GM21825 (cell line): Measurements from ENCODE around the gene BCAR1.
"Not testable (repeated sequence)": the region's sequence is repeated elsewhere in the genome, so short reads cannot be mapped to it uniquely, and the experiment has no call there.

Source experiments
- ATAC-seq: cut with Tn5 transposase; IDR thresholded peaks from one replicate; pipeline ENCODE4 v1.9.1; 2021; ENCODE audit warnings: mild to moderate bottlenecking, moderate library complexity; ENCODE audit not compliant: unreplicated experiment

The BCAR1 gene

DNA sequence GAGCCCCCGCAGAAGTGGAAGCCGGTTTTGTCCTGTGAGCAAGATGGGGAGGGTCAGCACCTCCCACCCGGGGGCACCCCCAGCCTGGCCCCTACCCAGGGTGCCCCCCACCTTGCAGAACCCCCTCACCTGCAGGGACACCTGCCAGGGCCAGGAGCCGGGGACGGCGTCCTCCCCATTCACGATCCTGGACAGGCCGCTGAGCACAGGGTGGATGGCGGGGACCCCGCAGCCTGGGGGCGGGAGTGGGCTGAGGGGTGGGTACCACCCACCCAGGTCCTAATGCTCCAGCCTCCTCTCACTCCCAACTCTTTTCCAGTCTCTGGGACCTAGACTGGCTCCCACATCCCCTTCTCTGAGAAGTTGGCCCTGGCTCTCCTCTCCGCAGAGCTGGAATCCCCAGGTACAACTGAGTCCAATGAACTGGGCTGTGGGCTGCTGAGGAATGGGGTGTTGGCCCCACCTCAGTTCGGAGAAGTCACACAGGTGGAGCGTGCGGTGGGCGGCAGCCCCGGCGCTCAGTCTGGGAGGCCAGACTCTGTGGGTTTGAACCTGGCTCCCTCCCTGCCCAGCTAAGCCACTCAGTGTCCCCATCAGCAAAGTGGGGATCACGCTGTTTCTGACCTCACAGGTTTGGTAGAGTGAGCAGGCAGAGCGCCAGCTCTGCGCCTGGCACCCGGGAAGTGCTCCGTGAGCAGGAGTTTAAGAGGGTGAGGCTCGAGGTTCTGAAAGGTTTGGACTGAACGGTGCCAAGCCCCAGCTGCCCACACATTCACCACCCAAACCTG, 45.3 kb downstream of the BCAR1 start:
- ATAC-seq, result not testable (repeated sequence)

GRCh38 chr16:75205438-75205837, 46.0 kb downstream of the BCAR1 start:
- ATAC-seq, result not testable (repeated sequence)

- ATAC-seq, result not testable (repeated sequence)
Observed at GRCh38 chr16:75204905-75205304, 46.5 kb downstream of the BCAR1 start.

- ATAC-seq, result no peak
Observed at GRCh38 chr16:75204410-75204758, 47.0 kb downstream of the BCAR1 start.

- ATAC-seq, result no peak
Observed at GRCh38 chr16:75203667-75204409, 47.6 kb downstream of the BCAR1 start.

DNA sequence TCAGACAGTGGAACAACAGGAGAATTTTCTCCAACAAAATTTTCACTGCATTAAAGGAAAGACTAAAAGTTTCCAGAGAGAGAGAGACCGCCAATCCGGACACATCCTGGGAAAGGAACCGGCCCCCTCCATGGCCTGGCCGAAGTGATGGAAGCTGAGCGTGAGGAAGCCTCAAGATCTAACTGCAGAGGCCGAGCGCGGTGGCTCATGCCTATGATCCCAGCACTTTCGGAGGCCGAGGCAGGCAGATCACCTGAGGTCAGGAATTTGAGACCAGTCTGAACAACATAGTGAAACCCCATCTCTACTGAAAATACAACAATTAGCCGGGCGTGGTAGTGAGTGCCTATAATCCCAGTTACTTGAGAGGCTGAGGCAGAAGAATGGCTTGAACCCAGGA, 48.3 kb downstream of the BCAR1 start:
- no peak for ATAC-seq

DNA sequence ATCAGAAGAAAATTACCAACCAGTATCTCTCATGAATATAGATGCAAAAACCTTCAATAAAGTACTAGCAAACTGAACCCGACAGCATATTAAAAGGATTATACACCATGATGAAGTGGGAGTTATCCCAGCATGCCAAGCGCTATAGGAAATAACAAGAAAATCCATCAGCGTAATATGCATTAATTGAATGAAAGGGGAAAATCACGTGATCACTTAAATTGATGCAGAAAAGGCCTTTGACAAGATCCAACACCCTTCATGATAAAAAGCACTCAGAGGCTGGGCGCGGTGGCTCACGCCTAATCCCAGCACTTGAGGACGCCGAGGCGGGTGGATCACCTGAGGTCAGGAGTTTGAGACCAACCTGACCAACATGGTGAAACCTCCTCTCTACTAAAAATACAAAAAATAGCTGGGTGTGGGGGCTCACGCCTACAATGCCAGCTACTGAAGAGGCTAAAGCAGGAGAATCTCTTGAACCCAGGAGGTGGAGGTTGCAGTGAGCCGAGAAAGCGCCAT, 49.3 kb downstream of the BCAR1 start:
- no peak for ATAC-seq

- no peak for ATAC-seq
Observed at GRCh38 chr16:75198135-75198600, 53.3 kb downstream of the BCAR1 start.

DNA sequence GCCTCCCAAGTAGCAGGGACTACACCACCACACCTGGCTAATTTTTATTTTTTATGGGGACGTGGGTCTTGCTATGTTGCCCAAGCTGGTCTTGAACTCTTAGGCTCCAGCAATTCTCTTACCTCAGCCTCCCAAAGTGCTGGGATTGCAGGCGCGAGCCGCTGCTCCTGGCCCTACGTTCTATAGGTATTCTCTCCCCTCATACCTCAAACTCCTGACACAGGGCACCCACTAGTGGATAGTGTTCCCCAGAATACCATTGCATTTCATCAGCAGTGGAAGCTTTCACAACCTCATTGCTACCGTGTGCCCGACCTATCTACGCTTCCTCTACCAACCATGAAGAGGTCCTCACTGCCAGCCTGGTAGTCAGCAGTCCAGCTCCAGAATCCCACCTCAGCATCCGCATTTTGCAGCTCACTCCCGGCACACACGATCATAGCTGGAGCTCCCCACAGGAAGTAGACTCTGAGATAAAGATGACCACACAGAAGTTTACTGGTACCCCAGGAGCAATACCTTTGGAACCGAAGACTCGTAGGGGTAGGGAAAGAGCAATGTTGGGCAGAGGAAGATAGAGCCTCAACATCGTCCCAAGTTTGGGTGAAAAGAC, 53.8 kb downstream of the BCAR1 start:
- ATAC-seq, result no peak

GRCh38 chr16:75196836-75197235, 54.6 kb downstream of the BCAR1 start:
- no peak for ATAC-seq

DNA sequence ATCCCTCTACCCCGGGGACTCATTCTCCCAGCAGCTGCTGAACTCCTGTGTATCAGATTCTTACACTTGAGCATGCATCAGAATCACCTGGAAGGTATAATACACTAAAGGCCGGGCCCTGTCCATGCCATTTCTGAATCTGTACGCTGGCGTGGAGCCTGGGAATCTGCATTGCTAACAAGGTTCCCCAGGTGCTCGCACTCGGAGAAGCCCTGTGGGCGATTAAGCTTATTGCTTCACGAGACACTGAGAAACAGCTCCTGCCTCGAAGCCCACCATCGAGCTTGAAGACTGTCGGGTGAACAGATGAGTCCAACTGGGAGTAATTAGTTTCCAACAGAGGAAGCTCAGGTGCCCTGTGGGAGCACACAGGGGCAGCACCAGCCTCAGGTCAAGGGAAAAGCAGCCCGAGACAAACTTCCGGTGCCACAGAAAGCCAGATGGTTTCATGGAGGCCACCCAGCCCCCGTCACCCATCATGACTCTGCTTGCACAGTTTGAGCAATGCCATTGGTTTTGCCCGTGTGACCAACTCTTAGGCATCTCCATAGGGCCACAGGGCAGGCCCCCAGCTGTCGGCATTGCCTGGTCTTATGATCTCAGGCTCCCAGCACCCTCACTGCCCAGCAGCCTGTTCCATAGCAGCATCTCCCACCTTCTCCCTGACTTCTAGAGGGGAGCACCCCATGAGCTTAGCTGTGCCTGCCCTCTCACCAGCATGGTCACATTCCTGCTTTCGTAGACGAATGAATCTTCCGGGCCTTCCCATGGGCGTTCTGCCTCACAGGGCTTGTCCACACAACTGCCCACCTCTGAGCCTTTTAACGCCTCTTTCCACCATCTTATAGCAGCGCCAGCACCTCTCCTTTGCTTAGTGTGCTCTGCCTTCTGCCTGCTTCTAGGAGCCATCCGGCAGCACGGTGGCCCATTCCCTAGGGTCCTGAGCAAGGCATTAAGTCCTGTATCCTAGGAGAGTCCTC, 55.3 kb downstream of the BCAR1 start:
- ATAC-seq, result no peak

GRCh38 chr16:75193730-75194444, 57.5 kb downstream of the BCAR1 start:
- ATAC-seq, result no peak

- ATAC-seq, result no peak
Observed at GRCh38 chr16:75193265-75193650, 58.2 kb downstream of the BCAR1 start.

DNA sequence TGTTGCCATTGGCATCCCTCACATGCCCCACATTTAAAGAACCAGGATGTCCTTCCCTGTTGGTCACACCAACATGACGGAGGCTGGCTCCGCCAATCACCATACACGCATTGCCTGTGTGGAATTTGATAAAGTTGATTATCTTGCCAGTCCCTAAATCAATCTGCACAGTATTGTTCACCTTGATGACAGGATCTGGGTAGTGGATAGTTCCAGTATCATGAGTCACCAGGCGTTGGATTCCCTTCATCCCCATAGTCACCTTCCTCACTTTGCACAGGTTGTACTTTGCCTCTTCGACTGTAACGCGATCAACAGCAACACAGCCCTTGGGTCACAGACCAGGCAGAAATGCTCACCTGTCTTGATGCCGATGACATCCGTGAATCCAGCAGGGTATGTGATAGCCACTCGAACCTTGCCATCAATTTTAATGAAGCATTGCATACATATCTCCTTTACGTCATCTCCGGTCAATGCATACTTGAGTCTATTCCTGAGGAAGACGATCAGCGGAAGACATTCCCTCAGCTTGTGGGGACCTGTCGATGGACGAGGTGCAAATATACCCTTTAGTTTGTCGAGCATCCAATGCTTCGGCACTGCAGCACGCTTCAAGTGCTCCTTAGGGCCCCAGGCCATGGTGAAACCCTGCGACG, 58.7 kb downstream of the BCAR1 start:
- ATAC-seq, result no peak

GRCh38 chr16:75189638-75190245, 61.7 kb downstream of the BCAR1 start:
- no peak for ATAC-seq

DNA sequence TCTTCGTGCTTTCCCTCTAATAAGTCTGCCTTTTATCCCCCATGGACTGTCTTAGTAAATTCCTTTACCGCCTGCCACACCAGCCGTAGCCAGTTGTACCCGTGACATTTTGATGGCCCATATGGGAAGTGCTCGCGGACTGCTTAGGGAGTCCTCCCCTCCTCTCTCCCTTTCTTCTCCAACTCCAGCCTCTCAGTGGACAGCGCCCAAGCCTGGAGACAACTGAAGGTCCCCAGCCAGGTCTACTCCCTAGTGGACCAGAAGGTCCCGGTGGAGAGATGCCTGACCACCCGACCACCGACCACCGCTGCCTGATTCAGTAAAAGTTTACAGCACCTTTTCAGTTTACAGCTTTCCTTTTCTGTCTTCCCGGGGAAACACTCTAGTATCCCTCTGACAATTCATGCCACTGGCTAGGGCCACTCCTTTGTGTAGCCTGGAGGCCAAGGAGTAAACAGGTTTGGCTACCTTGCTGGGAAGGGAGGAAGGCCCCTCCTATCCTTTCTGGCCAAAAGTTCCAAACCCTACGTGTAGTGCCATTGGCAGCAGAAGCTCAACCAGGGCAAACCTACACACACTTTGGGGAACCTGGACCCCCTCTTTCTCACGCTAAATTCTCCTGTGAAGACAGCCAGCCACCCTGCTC, 62.5 kb downstream of the BCAR1 start:
- ATAC-seq, result no peak

DNA sequence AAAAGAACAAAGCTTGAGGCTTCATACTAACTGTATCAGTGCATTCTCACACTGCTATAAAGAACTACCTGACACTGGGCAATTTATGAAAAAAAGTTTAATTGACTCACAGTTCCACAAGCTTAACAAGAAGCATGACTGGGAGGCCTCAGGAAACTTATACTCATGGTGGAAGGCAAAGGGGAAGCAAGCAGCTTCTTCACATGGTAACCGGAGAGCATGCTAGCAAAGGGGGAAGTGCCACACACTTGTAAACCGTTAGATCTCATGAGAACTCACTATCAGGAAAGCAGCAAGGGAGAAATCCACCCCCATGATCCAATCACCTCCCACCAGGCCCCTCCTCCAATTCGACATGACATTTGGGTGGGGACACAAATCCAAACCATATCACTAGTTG, 69.8 kb downstream of the BCAR1 start:
- no peak for ATAC-seq

GRCh38 chr16:75179208-75179607, 72.2 kb downstream of the BCAR1 start:
- no peak for ATAC-seq
